DOHH2 (cell line): ENCODE data around the gene RGS3.
A peak's percentile ranks its signal among the peaks of the same experiment; 100 is the strongest.

ENCODE experiments used
- H3F3A ChIP-seq: fragments of 200-600 bp; sonication (generic), shearing (Covaris generic); 2 replicates; pipeline ENCODE4 v1.6.0; 2016; ENCODE audit warnings: antibody characterized with exemption, mild to moderate bottlenecking; ENCODE audit not compliant: control insufficient read depth, insufficient read depth
- H3K27ac ChIP-seq: fragments of 200-600 bp; sonication (generic); 2 replicates; pipeline ENCODE4 v1.5.1; 2014; ENCODE audit warnings: low read depth, mild to moderate bottlenecking, low read length, moderate library complexity
- H3K27me3 ChIP-seq: fragments of 200-600 bp; sonication (generic); 2 replicates; pipeline ENCODE4 v1.6.1; 2014; ENCODE audit warnings: mild to moderate bottlenecking, low read length, mixed read lengths; ENCODE audit not compliant: control insufficient read depth
- H3K36me3 ChIP-seq: fragments of 200-600 bp; sonication (generic); 2 replicates; pipeline ENCODE4 v1.6.1; 2014; ENCODE audit warnings: mild to moderate bottlenecking, low read length, moderate library complexity, mixed read lengths; ENCODE audit not compliant: control insufficient read depth
- H3K4me1 ChIP-seq: fragments of 200-600 bp; sonication (generic); 2 replicates; pipeline ENCODE4 v1.6.1; 2014; ENCODE audit warnings: mild to moderate bottlenecking, low read length, mixed read lengths; ENCODE audit not compliant: control insufficient read depth
- H3K4me2 ChIP-seq: fragments of 200-600 bp; sonication (generic); 2 replicates; pipeline ENCODE4 v1.6.0; 2014; ENCODE audit warnings: mild to moderate bottlenecking, low read length, moderate library complexity
- H3K4me3 ChIP-seq: fragments of 200-600 bp; sonication (generic); 2 replicates; pipeline ENCODE4 v1.5.1; 2014; ENCODE audit warnings: mild to moderate bottlenecking, low read length, mixed read lengths
- H3K79me2 ChIP-seq: fragments of 200-600 bp; sonication (generic); 2 replicates; pipeline ENCODE4 v1.6.1; 2014; ENCODE audit warnings: mild to moderate bottlenecking, low read length, mixed read lengths; ENCODE audit not compliant: control insufficient read depth
- H3K9me2 ChIP-seq: fragments of 200-600 bp; sonication (generic); replicated peaks from 2 replicates; pipeline ENCODE4 v1.6.1; 2014; ENCODE audit warnings: mild to moderate bottlenecking, low read length, mixed read lengths; ENCODE audit not compliant: control insufficient read depth
- H3K9me3 ChIP-seq: fragments of 200-600 bp; sonication (generic); 2 replicates; pipeline ENCODE4 v1.6.1; 2014; ENCODE audit warnings: antibody characterized with exemption, low read length, mixed read lengths; ENCODE audit not compliant: control insufficient read depth, insufficient read depth
- H4K20me1 ChIP-seq: fragments of 200-600 bp; sonication (generic); 2 replicates; pipeline ENCODE4 v1.6.0; 2014; ENCODE audit warnings: low read depth, mild to moderate bottlenecking, antibody characterized with exemption, low read length, moderate library complexity; ENCODE audit not compliant: control insufficient read depth, insufficient read depth
- EZH2phosphoT487 ChIP-seq: fragments of 200-600 bp; sonication (generic); IDR thresholded peaks from 2 replicates; pipeline ENCODE4 v1.6.1; 2017; ENCODE audit warnings: borderline replicate concordance, mild to moderate bottlenecking, antibody characterized with exemption, low read length, moderate library complexity, mixed read lengths
- TF ChIP-seq, protein P1 (sequence below): fragments of 200-600 bp; sonication (generic); IDR thresholded peaks from one replicate; pipeline ENCODE4 v1.5.1; 2014; ENCODE audit warnings: antibody characterized with exemption, mild to moderate bottlenecking, low read depth, low read length; ENCODE audit not compliant: poor library complexity, severe bottlenecking

RGS3 gene

DNA sequence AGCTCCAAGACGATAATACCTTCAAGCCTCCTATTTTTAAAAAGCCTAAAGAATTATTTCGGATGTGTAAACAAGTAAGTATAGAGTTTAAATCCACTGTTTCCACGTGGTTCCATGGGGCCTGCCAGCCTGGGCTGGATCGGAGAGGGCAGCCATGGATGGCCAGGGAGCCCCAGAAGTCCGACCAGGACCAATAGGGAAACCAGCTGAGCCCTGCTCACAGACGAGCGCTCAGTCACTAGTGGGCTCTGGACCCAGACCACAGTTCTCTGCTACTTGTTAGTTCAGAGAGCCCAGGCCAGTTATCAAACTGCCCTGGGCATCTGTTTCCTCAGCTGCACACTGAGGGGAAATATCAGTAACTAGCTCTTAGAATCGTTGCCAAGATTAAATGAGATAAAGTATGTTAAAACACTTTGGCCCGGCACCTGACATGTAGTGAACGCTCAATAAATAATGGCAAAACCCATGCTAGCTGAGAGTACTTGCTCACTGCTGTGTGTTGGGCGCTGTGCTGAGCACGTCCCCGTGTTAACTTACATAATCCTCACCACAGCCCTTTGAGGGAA lies 124.8 kb downstream of the RGS3 start:
- H3K4me3 ChIP-seq = no peak overlapping the region
- H3K27me3 ChIP-seq = no peaks in the 10 kb centered on the region
- no peak for TF ChIP-seq EZH2phosphoT487
- TF ChIP-seq, protein P1, sequence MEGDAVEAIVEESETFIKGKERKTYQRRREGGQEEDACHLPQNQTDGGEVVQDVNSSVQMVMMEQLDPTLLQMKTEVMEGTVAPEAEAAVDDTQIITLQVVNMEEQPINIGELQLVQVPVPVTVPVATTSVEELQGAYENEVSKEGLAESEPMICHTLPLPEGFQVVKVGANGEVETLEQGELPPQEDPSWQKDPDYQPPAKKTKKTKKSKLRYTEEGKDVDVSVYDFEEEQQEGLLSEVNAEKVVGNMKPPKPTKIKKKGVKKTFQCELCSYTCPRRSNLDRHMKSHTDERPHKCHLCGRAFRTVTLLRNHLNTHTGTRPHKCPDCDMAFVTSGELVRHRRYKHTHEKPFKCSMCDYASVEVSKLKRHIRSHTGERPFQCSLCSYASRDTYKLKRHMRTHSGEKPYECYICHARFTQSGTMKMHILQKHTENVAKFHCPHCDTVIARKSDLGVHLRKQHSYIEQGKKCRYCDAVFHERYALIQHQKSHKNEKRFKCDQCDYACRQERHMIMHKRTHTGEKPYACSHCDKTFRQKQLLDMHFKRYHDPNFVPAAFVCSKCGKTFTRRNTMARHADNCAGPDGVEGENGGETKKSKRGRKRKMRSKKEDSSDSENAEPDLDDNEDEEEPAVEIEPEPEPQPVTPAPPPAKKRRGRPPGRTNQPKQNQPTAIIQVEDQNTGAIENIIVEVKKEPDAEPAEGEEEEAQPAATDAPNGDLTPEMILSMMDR = no peak
- H3F3A ChIP-seq = no peaks in the 10 kb centered on the region
- H3K4me2 ChIP-seq = no peak overlapping the region
- no peak overlapping the region for H3K27ac ChIP-seq
- no peaks in the 10 kb centered on the region for H4K20me1 ChIP-seq
- H3K4me1 ChIP-seq = peaks cover 8% of the 10 kb centered on the region
- H3K9me2 ChIP-seq = no peaks in the 10 kb centered on the region
- no peaks in the 10 kb centered on the region for H3K36me3 ChIP-seq
- H3K9me3 ChIP-seq = no peaks in the 10 kb centered on the region
- H3K79me2 ChIP-seq = no peaks in the 10 kb centered on the region

DNA sequence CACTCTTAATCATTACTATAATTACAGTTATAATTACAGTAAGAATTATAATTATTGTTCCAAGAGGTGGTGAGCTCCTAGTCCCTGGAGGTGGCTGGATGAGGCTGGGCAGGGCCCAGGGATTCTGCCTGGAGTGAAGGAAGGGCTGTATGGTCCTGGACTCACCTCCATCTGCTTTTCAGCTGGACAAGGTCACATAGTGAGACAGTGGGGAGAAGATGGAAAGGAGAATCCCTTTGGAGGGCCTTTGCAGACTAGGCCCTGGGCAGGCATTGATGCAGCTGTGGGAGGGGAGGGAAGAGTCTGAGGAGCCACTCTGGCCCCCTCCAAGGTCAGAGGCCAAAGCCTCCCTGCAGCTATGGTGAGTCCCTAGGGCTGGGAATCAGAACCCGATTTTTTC lies 125.4 kb downstream of the RGS3 start:
- Histone ChIP-seq H3K36me3 (no peaks in the 10 kb centered on the region), H3K4me1 (peaks cover 14% of the 10 kb centered on the region), H3K4me2 (no peak overlapping the region), H3K9me2 (no peaks in the 10 kb centered on the region), H3K9me3 (no peaks in the 10 kb centered on the region), H3K27ac (no peak overlapping the region), H3K27me3 (no peaks in the 10 kb centered on the region), H4K20me1 (no peaks in the 10 kb centered on the region), H3K79me2 (no peaks in the 10 kb centered on the region), H3K4me3 (no peak overlapping the region), H3F3A (no peaks in the 10 kb centered on the region)
- TF ChIP-seq, protein P1 = no peak
- no peak for TF ChIP-seq EZH2phosphoT487

DNA sequence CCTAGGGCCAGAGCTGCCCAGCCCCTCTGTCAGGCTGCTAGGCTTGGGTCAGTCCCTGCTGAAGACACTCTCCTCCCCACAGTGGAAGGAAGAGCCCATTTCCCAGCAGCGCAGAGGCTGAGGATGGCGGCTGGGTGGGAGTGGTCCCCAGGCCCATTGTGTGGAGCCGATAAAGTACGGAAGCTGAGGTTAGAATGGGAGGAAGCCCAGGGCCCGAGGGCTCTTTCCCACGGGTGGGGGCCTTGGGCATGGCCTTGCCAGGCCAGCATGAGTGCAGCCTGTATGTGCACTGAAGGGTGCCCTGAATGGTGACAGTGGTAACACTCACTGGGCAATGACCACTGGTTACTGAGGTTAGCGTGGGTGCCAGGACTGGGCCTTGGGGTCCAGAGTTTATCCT lies 125.9 kb downstream of the RGS3 start:
- no peaks in the 10 kb centered on the region for H3K9me2 ChIP-seq
- H3K27me3 ChIP-seq = no peaks in the 10 kb centered on the region
- no peak overlapping the region for H3K4me3 ChIP-seq
- no peak overlapping the region for H3K27ac ChIP-seq
- H3K4me2 ChIP-seq = no peak overlapping the region
- no peaks in the 10 kb centered on the region for H3K36me3 ChIP-seq
- no peaks in the 10 kb centered on the region for H3K9me3 ChIP-seq
- no peak for TF ChIP-seq EZH2phosphoT487
- TF ChIP-seq, protein P1 = no peak
- no peaks in the 10 kb centered on the region for H3F3A ChIP-seq
- H3K79me2 ChIP-seq = no peaks in the 10 kb centered on the region
- peaks cover 18% of the 10 kb centered on the region for H3K4me1 ChIP-seq
- H4K20me1 ChIP-seq = no peaks in the 10 kb centered on the region

DNA sequence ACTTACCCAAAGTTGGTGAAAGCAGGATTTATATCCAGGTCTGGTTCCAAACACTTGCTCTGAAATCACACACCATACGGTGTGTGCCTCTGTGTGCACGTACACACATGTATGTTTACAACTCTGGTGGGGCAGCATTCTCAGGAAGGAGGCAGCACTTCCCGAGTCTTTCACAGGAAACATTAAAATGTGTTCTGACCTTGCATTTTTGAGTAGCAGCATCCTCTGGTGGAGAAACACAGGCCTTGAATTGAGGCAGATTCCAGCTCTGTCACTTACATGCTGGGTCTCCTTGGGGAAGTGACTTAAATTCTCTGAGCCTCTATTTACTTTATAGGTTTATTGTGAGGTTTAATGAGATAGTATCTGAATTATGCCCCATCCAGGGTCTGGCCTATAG lies 126.4 kb downstream of the RGS3 start:
- H3K4me3 ChIP-seq = no peak overlapping the region
- H3K36me3 ChIP-seq = no peaks in the 10 kb centered on the region

More for the DNA sequence above, 126.4 kb downstream of the RGS3 start:
- H3F3A ChIP-seq = no peaks in the 10 kb centered on the region
- peaks cover 18% of the 10 kb centered on the region for H3K4me1 ChIP-seq
- H3K27ac ChIP-seq = no peak overlapping the region
- no peaks in the 10 kb centered on the region for H3K9me2 ChIP-seq
- H3K27me3 ChIP-seq = no peaks in the 10 kb centered on the region
- no peaks in the 10 kb centered on the region for H3K9me3 ChIP-seq
- no peak overlapping the region for H3K4me2 ChIP-seq
- TF ChIP-seq, protein P1 = peak; percentile 60
- TF ChIP-seq EZH2phosphoT487 = no peak
- H3K79me2 ChIP-seq = no peaks in the 10 kb centered on the region
- H4K20me1 ChIP-seq = no peaks in the 10 kb centered on the region
